ENCODE measurements around the gene IFT122.
"Not testable (repeated sequence)": the region's sequence is repeated elsewhere in the genome, so short reads cannot be mapped to it uniquely, and the experiment has no call there.

Gene IFT122

DNA sequence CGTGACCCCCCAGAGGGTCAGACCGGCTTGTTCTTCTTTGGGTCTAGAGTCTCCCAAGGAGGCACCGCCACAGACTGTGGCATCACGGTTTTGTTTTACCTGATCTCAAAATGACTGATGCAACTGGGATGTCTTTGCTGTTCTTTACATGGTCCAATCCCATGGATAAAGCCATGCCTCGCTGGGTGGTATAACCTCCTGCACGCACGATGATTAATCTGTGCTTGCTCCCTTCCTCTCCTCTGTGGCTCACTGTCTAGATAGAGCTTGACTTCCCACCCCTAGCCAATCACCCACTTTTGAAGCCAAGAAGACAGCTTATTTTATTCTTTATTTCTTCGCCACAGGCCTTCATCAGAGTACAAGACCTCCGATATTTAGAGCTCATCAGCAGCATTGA is 51.8 kb downstream of the IFT122 start:
- DNase-seq (ENCODE audit: insufficient read length, low spot score) = no peak
- TF ChIP-seq POLR2AphosphoS5 (IDR thresholded peaks at IDR 0.05; ENCODE audit: low read depth, low read length) (no peak), PAX5 (IDR thresholded peaks at IDR 0.05; ENCODE audit: insufficient read depth, low read length, severe bottlenecking) (no peak), POLR2A (IDR thresholded peaks at IDR 0.05; ENCODE audit: low read depth, low read length) (no peak), SPI1 (IDR thresholded peaks at IDR 0.05; ENCODE audit: low read depth, low read length) (no peak), POU2F2 (IDR thresholded peaks at IDR 0.05; ENCODE audit: low read depth, low read length) (no peak), TAF1 (IDR thresholded peaks at IDR 0.05; ENCODE audit: low read depth, low read length) (no peak)
- FAIRE-seq = no peak

DNA sequence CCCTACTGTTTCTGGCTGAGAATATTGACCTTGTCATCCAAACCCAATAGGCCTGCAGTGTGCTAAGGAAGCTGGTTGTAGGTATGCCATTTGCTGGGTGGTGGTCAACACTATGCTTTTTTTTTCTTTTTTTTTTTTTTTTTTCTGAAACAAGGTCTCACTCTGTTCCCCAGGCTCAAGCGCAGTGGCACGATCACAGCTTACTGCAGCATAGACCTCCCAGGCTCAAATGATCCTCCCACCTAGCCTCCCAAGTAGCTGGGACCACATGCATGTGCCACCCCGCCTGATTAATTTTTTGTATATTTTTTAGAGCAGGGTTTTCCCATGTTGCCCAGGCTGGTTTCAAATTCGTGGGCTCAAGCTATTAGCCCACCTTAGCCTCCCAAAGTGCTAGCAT is 52.7 kb downstream of the IFT122 start:
- DNase-seq (ENCODE audit: insufficient read length, low spot score) = no peak
- FAIRE-seq = no peak
- TF ChIP-seq POLR2AphosphoS5 (IDR thresholded peaks at IDR 0.05; ENCODE audit: low read depth, low read length) = no peak
- TF ChIP-seq SPI1 (IDR thresholded peaks at IDR 0.05; ENCODE audit: low read depth, low read length) = no peak
- TF ChIP-seq POU2F2 (IDR thresholded peaks at IDR 0.05; ENCODE audit: low read depth, low read length) = no peak
- TF ChIP-seq POLR2A (IDR thresholded peaks at IDR 0.05; ENCODE audit: low read depth, low read length) = no peak
- no peak for TF ChIP-seq PAX5 (IDR thresholded peaks at IDR 0.05; ENCODE audit: insufficient read depth, low read length, severe bottlenecking)
- no peak for TF ChIP-seq TAF1 (IDR thresholded peaks at IDR 0.05; ENCODE audit: low read depth, low read length)

DNA sequence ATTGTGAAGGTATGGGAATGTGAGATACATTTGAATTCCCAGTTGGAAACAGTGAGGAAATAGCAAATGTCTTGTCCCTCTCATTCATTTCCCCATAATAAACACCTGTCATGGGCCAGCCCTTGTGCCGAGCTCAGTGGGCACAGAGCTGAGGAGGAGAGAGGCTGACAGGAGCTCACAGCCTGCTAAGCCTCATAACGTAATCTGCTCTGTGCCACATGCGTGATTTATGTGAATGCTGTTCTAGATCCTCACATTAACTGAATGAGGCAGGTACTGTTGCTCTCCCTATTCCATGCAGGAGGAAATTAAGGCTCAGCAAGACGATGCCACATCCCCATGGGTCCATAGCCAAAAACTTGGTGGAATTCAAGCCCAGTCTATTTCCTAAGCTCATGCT is 53.2 kb downstream of the IFT122 start:
- no peak for TF ChIP-seq SPI1 (IDR thresholded peaks at IDR 0.05; ENCODE audit: low read depth, low read length)
- TF ChIP-seq POU2F2 (IDR thresholded peaks at IDR 0.05; ENCODE audit: low read depth, low read length) = no peak
- TF ChIP-seq POLR2A (IDR thresholded peaks at IDR 0.05; ENCODE audit: low read depth, low read length) = no peak
- TF ChIP-seq PAX5 (IDR thresholded peaks at IDR 0.05; ENCODE audit: insufficient read depth, low read length, severe bottlenecking) = no peak
- no peak for TF ChIP-seq TAF1 (IDR thresholded peaks at IDR 0.05; ENCODE audit: low read depth, low read length)
- TF ChIP-seq POLR2AphosphoS5 (IDR thresholded peaks at IDR 0.05; ENCODE audit: low read depth, low read length) = no peak
- FAIRE-seq (no peak), DNase-seq (ENCODE audit: insufficient read length, low spot score) (no peak)

DNA sequence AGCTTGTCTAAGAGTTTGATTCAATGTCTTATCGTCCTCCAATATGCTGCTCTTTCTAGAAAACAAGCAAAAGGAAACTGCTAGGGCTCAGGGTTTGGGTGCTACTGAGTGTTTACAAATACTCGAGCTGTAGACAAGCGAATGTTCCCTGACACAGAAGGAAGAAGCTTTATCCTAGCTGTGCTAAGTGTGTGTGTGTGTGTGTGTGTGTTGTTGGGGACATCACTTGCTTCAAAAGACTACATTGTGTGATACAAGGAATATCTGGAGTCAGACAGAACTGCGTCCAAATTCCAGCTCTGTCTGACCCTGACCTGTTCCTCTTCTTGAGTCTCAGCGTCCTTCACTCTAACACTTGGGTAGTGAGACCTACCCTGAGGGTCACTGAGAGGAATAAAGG is 54.5 kb downstream of the IFT122 start:
- FAIRE-seq; DNase-seq (ENCODE audit: insufficient read length, low spot score): not testable (repeated sequence)

DNA sequence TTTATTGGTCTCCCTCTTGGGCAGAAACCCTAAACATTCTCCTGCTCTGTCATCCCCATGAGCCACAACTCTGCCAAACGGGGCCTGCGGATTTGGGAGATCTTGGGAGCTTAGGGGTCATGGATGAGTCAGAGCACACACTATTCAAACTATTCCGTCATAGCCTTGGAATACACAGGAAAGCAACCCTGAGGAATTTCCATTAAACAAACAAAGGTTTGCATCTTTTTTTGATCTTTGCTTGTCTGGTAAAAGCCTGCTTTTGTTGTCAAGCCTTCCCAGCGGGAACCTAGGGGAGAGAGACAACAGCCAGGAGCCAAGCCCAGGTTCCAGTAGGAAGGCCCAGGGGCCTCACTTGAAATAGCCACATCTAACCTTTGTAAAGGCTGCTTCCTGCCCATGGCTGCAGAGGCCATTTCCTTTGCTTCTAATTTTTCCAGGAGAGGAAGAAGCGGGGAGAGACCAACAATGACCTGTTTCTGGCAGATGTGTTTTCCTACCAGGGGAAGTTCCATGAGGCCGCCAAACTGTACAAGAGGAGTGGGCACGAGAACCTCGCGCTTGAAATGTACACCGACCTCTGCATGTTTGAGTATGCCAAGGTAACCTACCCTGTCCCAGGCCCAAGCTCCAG is 55.1 kb downstream of the IFT122 start:
- not testable (repeated sequence) for DNase-seq (ENCODE audit: insufficient read length, low spot score); FAIRE-seq

DNA sequence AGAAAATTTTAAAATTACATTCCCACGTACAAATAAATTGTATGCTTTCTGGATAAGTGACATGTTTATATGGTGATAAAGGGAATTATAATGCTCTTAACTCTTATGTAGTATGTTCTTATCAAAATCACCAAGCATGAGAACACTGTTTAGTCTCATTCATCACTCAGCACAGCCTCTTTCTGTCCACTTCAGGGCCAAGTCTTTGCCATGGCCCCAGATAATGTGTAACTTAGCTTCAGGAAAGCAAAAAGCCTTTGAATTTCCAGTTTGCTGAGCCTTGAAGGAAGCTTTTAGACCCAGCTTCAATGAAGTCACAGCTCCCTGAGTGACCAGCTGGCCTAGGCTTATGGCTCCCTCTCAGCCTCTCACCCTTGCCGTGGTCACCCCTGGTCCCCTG is 57.9 kb downstream of the IFT122 start:
- DNase-seq (ENCODE audit: insufficient read length, low spot score); FAIRE-seq: not testable (repeated sequence)

DNA sequence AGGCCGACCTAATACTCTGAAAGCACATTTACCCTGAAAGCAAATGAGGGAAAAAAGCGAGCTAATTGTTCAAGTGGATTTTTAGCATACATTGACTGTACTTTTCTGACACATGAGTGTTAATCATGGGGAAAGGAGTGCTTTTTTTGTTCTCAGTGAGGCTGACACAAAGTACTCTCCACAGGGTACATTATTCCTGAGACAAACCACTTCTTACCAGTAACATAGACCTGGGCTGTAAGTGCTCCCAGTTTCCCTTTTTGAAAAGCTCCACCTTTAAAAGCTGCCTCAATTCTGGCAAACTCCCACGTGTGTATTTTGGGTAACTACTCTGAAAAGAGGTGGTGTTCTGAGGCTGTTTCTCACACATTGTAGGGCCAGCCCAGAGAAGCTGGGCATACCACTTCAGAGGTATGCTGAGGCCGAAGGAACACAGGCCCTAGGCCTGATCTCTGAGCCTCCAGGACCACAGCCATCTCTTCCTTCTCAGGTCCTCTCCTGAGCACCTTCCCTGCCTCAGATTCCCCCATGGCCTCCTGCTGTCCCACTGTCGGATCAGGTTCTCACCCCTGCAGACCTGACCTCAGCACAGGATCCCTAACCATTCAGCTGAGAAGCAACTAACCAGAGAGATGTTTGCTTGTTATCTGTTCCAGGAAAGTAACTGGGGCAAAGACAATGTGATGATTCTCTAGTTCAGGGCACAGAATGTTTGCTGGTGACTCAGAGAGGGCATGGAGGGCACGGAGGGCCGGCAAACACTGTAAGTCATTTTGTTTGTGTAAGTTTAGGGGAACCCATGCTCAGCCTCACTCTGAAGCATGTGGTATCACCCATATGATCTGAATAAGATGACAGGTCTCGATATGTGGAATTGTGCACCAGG is 58.8 kb downstream of the IFT122 start:
- not testable (repeated sequence) for DNase-seq (ENCODE audit: insufficient read length, low spot score); FAIRE-seq

DNA sequence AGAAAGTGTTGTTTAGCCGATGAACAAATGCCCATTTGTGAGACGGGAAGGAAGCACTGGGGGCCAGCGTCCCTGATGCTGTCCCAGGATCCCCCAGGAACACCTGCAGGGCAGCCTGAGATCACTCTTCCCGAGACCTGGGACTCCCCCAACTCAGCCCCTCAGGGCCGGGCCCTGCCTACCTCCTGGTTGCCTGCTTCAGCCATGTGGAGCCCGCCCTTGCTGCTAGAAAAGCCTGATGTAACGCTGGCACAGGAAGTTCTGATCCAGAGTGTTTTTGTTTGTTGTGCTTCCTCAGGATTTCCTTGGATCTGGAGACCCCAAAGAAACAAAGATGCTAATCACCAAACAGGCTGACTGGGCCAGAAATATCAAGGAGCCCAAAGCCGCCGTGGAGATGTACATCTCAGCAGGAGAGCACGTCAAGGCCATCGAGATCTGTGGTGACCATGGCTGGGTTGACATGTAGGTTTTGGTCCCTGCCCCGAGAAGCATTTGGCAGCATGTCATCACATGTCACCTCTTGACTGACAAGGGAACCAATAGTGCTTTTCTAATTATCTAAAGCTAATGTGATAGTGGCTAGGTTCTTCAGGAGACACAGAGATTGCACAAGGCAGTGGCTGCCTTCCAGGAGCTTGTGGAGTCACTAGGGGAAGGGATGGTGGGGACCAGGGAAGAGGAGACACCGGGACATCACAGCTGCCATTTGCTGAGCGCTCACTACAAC is 59.7 kb downstream of the IFT122 start:
- FAIRE-seq; DNase-seq (ENCODE audit: insufficient read length, low spot score): not testable (repeated sequence)

DNA sequence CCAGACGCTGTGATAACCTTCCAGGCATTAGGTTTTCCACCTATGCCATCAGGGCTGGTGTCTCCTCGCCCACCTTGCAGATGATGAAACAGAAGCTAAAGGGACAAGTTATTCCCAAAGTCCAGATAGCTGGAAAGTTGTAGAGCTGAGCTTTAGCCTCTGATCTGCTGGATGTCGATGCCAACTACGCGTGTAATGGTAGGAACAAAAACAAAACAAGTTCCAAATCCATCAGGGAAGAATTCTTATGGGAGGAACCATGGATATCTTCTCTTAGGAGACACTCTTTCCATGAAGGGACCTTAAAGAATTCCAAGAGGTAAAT is 60.3 kb downstream of the IFT122 start:
- FAIRE-seq (no peak), DNase-seq (ENCODE audit: insufficient read length, low spot score) (no peak)
- TF ChIP-seq PAX5 (IDR thresholded peaks at IDR 0.05; ENCODE audit: insufficient read depth, low read length, severe bottlenecking) (no peak), POU2F2 (IDR thresholded peaks at IDR 0.05; ENCODE audit: low read depth, low read length) (no peak), SPI1 (IDR thresholded peaks at IDR 0.05; ENCODE audit: low read depth, low read length) (no peak), POLR2A (IDR thresholded peaks at IDR 0.05; ENCODE audit: low read depth, low read length) (no peak), POLR2AphosphoS5 (IDR thresholded peaks at IDR 0.05; ENCODE audit: low read depth, low read length) (no peak), TAF1 (IDR thresholded peaks at IDR 0.05; ENCODE audit: low read depth, low read length) (no peak)

DNA sequence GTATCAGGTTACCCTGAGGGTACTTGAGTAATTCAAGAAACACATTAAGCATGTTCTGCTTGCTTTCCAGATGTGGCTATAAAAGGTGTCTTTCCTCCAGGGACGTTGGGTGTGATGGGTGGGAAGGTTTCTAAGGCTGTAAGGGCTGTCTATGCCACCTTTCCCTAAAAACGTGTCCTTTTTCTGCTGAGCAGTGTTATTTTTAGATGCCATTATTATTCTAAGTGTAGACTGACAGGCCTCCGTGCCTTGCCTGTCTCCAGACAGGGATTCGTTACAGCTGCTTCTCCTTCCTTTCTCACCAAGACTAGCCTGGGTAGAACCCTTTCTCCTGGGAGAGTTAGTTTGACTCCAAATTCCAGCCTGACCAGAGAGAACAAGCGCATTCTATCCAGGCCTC is 61.6 kb downstream of the IFT122 start:
- TF ChIP-seq POLR2A (IDR thresholded peaks at IDR 0.05; ENCODE audit: low read depth, low read length) (no peak), POU2F2 (IDR thresholded peaks at IDR 0.05; ENCODE audit: low read depth, low read length) (no peak), TAF1 (IDR thresholded peaks at IDR 0.05; ENCODE audit: low read depth, low read length) (no peak), POLR2AphosphoS5 (IDR thresholded peaks at IDR 0.05; ENCODE audit: low read depth, low read length) (no peak), PAX5 (IDR thresholded peaks at IDR 0.05; ENCODE audit: insufficient read depth, low read length, severe bottlenecking) (no peak), SPI1 (IDR thresholded peaks at IDR 0.05; ENCODE audit: low read depth, low read length) (no peak)
- no peak for FAIRE-seq
- no peak for DNase-seq (ENCODE audit: insufficient read length, low spot score)

Measured in GM12891 (cell line).